Sigmoid colon (tissue), 7 donors: ENCODE data around the gene EDEM3. TPM values are rescaled to one million over a fixed set of nuclear protein-coding genes. Genes with fewer than 3 reads are reported as not detected.

Experiments
- DNase-seq: peaks from one replicate; pipeline ENCODE4 v3.0.0-alpha.2; 2019
- H3K27ac ChIP-seq, 4 donors: fragments of 200-600 bp; sonication (generic); one replicate each; pipeline ENCODE4 v1.5.1; 2016 to 2019; ENCODE audit warnings: mild to moderate bottlenecking in 1 of 4
- H3K27me3 ChIP-seq, 3 donors: fragments of 200-600 bp; sonication (generic); one replicate each; pipeline ENCODE4 v1.5.1; 2019; ENCODE audit warnings: mild to moderate bottlenecking in 1 of 3
- H3K36me3 ChIP-seq, 4 donors: fragments of 200-600 bp; sonication (generic); one replicate each; pipeline ENCODE4 v1.5.1; 2016 to 2019
- H3K4me1 ChIP-seq, 4 donors: fragments of 200-600 bp; sonication (generic); one replicate each; pipeline ENCODE4 v1.5.1; 2017 to 2019
- H3K4me3 ChIP-seq, 4 donors: fragments of 200-600 bp; sonication (generic); one replicate each; pipeline ENCODE4 v1.5.1; 2017 to 2019; ENCODE audit warnings: mild to moderate bottlenecking in 2 of 4, moderate library complexity in 1 of 4
- H3K9me3 ChIP-seq, 4 donors: fragments of 200-600 bp in 3 of 4; sonication (generic) in 3 of 4; one replicate each; pipeline versions ENCODE4 v1.5.1 to v1.6.1; 2013 to 2019
- EP300 ChIP-seq, 4 donors: sonication (generic); formaldehyde crosslinking; IDR thresholded peaks; one replicate each; pipeline ENCODE4 v1.6.1; 2017; ENCODE audit warnings: antibody characterized with exemption in 4 of 4
- POLR2A ChIP-seq, 2 donors: fragments of 450-650 bp; IDR thresholded peaks; one replicate each; pipeline ENCODE4 v1.6.1; 2016; ENCODE audit warnings: antibody characterized with exemption in 2 of 2, mild to moderate bottlenecking in 2 of 2, moderate library complexity in 2 of 2
- POLR2AphosphoS5 ChIP-seq, 4 donors: sonication (generic); formaldehyde crosslinking; IDR thresholded peaks; one replicate each; pipeline ENCODE4 v1.6.1; 2017; ENCODE audit warnings: antibody characterized with exemption in 4 of 4
- WGBS, 2 donors: extraction: QIAGEN DNeasy Blood & Tissue Kit; methylation state at CpG; one replicate each; pipeline ENCODE4 v1.1.7; 2013; 5-methylcytosine and 5-hydroxymethylcytosine counted together
- intact Hi-C: fragments of 100-400 bp; cut with DNase I; formaldehyde crosslinking; loops from one replicate; pipeline ENCODE4 v1.15.1; 2023
- polyA plus RNA-seq, 3 donors: library from polyadenylated mRNA; stranded (reverse); fragments of 200-250 nt; gene quantifications; one replicate each; pipeline ENCODE4 v1.2.3, GENCODE V29; 2013
- total RNA-seq, 4 donors: library from RNA; depleted of rRNA; stranded (reverse); fragments of >200 nt; gene quantifications; one replicate each; pipeline ENCODE4 v1.1.0, GENCODE V29; 2016
- TF ChIP-seq, protein P1 (sequence below), 4 experiments: fragments of 450-650 bp in 3 of 4; fragments of 200-600 bp in 1 of 4; IDR thresholded peaks; one replicate each; pipeline ENCODE4 v1.5.1; 2016 to 2019; ENCODE audit warnings: antibody characterized with exemption in 4 of 4, mild to moderate bottlenecking in 3 of 4, moderate library complexity in 2 of 4
- donor health status: healthy with polysubstance abuse.
- donor health status: Bipolar disorder and iron deficiency.
- donor health status: healthy.

Gene EDEM3
- total and polyA plus RNA-seq, 7 donors, result 8.4 to 29.3 (median 21.4) TPM

GRCh38 chr1:184698969-184699368 lies 55.7 kb downstream of the EDEM3 start:
- intact Hi-C loops, result loop anchor here (10.0 kb wide), 1 partner anchor 1044 kb away; the partner anchor contains the start of gene APOBEC4
- 97 to 100% methylated on average over 1 of the region's 1 CpG for WGBS, 2 donors
- H3K4me1 ChIP-seq, result no peaks in the 10 kb centered on the region

GRCh38 chr1:184698016-184698415 lies 56.6 kb downstream of the EDEM3 start:
- no peak overlapping the region for H3K4me3 ChIP-seq
- no peak for DNase-seq
- intact Hi-C loops, result loop anchor here (10.0 kb wide), 1 partner anchor 1043 kb away; the partner anchor contains the start of gene APOBEC4
- no peaks in the 10 kb centered on the region for H3K9me3 ChIP-seq
- TF ChIP-seq EP300 (IDR thresholded peaks at IDR 0.05) (no peak), POLR2A (IDR thresholded peaks at IDR 0.05) (no peak), POLR2AphosphoS5 (IDR thresholded peaks at IDR 0.05) (no peak)
- TF ChIP-seq, protein P1, sequence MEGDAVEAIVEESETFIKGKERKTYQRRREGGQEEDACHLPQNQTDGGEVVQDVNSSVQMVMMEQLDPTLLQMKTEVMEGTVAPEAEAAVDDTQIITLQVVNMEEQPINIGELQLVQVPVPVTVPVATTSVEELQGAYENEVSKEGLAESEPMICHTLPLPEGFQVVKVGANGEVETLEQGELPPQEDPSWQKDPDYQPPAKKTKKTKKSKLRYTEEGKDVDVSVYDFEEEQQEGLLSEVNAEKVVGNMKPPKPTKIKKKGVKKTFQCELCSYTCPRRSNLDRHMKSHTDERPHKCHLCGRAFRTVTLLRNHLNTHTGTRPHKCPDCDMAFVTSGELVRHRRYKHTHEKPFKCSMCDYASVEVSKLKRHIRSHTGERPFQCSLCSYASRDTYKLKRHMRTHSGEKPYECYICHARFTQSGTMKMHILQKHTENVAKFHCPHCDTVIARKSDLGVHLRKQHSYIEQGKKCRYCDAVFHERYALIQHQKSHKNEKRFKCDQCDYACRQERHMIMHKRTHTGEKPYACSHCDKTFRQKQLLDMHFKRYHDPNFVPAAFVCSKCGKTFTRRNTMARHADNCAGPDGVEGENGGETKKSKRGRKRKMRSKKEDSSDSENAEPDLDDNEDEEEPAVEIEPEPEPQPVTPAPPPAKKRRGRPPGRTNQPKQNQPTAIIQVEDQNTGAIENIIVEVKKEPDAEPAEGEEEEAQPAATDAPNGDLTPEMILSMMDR (IDR thresholded peaks at IDR 0.05), result no peak
- H3K4me1 ChIP-seq, result no peaks in the 10 kb centered on the region
- no peaks in the 10 kb centered on the region for H3K27me3 ChIP-seq
- peaks cover 0 to 74% (median 14%) of the 10 kb centered on the region in 4 donors for H3K36me3 ChIP-seq
- H3K27ac ChIP-seq, result no peak overlapping the region
- 73 to 78% methylated on average over 3 of the region's 3 CpGs for WGBS, 2 donors

More at GRCh38 chr1:184698969-184699368, 55.7 kb downstream of the EDEM3 start:
- Histone ChIP-seq H3K27me3 (no peaks in the 10 kb centered on the region), H3K27ac (no peak overlapping the region), H3K9me3 (no peaks in the 10 kb centered on the region), H3K36me3 (peaks cover 0 to 73% (median 15%) of the 10 kb centered on the region in 4 donors), H3K4me3 (no peak overlapping the region)
- TF ChIP-seq POLR2A (IDR thresholded peaks at IDR 0.05) (no peak), EP300 (IDR thresholded peaks at IDR 0.05) (no peak), POLR2AphosphoS5 (IDR thresholded peaks at IDR 0.05) (no peak)
- TF ChIP-seq, protein P1 (IDR thresholded peaks at IDR 0.05), result no peak
- no peak for DNase-seq

DNA sequence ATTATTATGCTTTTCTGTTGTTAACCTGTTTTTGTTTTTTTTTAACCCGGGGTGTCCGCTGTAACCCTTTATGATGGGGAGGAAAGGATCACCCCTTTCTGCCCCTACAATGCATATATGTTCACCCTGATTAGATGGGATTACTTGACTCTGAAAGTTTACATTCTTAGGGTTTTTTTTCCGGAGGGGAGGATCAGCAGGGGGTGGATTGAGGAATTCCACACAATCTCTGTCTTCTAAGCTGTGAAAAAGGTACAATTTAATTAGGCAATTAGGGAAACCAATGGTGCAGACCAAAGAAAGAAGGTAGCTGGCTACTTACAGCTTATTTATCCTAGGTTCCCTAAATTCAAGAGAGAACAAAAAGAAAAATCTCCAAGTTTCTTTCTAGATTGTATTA lies 58.3 kb downstream of the EDEM3 start:
- no peaks in the 10 kb centered on the region for H3K27me3 ChIP-seq
- intact Hi-C loops, result loop anchor here (10.0 kb wide), 1 partner anchor 1042 kb away; the partner anchor contains the start of gene APOBEC4
- H3K27ac ChIP-seq, result no peak overlapping the region
- DNase-seq, result no peak
- no peak overlapping the region for H3K4me3 ChIP-seq
- no peaks in the 10 kb centered on the region for H3K4me1 ChIP-seq
- 76 to 89% methylated on average over 3 of the region's 3 CpGs for WGBS, 2 donors
- H3K9me3 ChIP-seq, result no peaks in the 10 kb centered on the region
- no peak for TF ChIP-seq POLR2AphosphoS5 (IDR thresholded peaks at IDR 0.05)
- TF ChIP-seq, protein P1 (IDR thresholded peaks at IDR 0.05), result no peak
- TF ChIP-seq POLR2A (IDR thresholded peaks at IDR 0.05), result no peak
- no peak for TF ChIP-seq EP300 (IDR thresholded peaks at IDR 0.05)
- H3K36me3 ChIP-seq, result peaks cover 0 to 59% (median 4%) of the 10 kb centered on the region in 4 donors

- H3K27ac ChIP-seq, result no peak overlapping the region
- DNase-seq, result no peak
- TF ChIP-seq EP300 (IDR thresholded peaks at IDR 0.05) (no peak), POLR2A (IDR thresholded peaks at IDR 0.05) (no peak), POLR2AphosphoS5 (IDR thresholded peaks at IDR 0.05) (no peak)
- TF ChIP-seq, protein P1 (IDR thresholded peaks at IDR 0.05), result no peak
- no peaks in the 10 kb centered on the region for H3K27me3 ChIP-seq
- peaks cover 0 to 46% (median 3%) of the 10 kb centered on the region in 4 donors for H3K36me3 ChIP-seq
- H3K4me1 ChIP-seq, result no peaks in the 10 kb centered on the region
- intact Hi-C loops, result loop anchor here (10.0 kb wide), 1 partner anchor 1040 kb away; the partner anchor contains the start of gene APOBEC4
- no peaks in the 10 kb centered on the region for H3K9me3 ChIP-seq
- no peak overlapping the region for H3K4me3 ChIP-seq
- 81 to 89% methylated on average over 5 of the region's 5 CpGs for WGBS, 2 donors
These were observed 59.6 kb downstream of the EDEM3 start for GRCh38 chr1:184695023-184695422.
